Measurements from ENCODE around the gene ZDHHC12. TPM values are rescaled to one million over a fixed set of nuclear protein-coding genes. Genes with fewer than 3 reads are reported as not detected.
A peak's percentile ranks its signal among the peaks of the same experiment; 100 is the strongest.

The ZDHHC12 gene
- total RNA-seq, 2 donors from 2014 or later: 69.9 to 129 TPM

DNA sequence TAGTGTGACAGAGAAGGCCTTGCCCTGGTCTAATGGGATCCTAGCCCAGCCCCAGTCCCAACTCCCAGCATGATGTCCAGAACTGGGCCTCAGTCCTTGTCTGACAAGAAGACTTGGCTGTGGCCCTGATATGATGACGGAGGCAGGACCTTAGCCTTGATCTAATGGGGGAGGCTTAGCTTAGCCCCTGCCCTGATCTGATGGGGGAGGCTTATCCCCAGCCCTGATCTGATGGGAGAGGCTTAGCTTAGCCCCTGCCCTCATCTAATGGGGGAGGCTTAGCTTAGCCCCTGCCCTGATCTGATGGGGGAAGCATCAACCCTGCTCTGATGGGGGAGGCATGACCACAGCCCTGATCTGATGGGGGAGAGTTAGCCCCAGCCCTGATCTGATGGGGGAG lies 17.9 kb downstream of the ZDHHC12 start:
- intact Hi-C loops (cut with DNase I): no loop called here
- Histone ChIP-seq H3K4me3 (no peak overlapping the region), H3K27me3 (no peaks in the 10 kb centered on the region), H3K9me3 (no peaks in the 10 kb centered on the region), H3K4me1 (no peaks in the 10 kb centered on the region), H3K27ac (no peak overlapping the region), H3K36me3 (no peaks in the 10 kb centered on the region), H3K9ac (ENCODE audit: low read depth in 2 of 2, low read length in 2 of 2) (no peak overlapping the region)
- TF ChIP-seq, protein P1, sequence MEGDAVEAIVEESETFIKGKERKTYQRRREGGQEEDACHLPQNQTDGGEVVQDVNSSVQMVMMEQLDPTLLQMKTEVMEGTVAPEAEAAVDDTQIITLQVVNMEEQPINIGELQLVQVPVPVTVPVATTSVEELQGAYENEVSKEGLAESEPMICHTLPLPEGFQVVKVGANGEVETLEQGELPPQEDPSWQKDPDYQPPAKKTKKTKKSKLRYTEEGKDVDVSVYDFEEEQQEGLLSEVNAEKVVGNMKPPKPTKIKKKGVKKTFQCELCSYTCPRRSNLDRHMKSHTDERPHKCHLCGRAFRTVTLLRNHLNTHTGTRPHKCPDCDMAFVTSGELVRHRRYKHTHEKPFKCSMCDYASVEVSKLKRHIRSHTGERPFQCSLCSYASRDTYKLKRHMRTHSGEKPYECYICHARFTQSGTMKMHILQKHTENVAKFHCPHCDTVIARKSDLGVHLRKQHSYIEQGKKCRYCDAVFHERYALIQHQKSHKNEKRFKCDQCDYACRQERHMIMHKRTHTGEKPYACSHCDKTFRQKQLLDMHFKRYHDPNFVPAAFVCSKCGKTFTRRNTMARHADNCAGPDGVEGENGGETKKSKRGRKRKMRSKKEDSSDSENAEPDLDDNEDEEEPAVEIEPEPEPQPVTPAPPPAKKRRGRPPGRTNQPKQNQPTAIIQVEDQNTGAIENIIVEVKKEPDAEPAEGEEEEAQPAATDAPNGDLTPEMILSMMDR (IDR thresholded peaks at IDR 0.05): no peak
- DNase-seq: no peak

DNA sequence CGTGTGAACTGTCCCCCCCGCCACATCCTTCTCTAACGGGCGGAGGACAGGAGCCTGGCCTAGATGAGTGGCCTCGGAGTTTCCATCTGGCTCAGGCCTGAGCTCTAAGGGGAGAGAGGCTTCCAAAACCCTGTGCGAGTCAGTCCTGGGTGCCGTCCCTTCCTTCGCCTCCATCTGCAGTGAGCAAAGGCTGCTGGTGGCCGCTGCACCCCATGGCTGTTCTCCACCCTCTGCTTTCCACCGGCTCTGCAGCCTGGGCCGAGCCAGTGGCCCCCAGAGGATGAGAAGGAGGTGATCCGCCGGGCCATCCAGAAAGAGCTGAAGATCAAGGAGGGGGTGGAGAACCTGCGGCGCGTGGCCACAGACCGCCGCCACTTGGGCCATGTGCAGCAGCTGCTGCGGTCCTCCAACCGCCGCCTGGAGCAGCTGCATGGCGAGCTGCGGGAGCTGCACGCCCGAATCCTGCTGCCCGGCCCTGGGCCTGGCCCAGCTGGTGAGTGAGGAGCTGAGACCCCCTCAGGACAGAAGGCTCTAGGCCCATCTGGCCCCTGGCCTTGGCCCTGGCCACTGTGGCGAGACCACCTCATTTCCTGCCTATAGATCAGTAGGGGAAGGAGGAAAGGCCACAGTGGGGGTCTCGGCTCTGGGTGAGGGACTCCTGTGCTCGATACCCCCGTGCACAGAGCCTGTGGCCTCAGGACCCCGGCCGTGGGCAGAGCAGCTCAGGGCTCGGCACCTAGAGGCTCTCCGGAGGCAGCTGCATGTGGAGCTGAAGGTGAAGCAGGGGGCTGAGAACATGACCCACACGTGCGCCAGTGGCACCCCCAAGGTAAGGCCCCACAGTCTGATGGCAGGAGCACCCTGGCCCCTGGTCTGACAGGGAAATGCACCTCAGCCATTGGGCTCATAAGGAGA lies 18.6 kb downstream of the ZDHHC12 start:
- intact Hi-C loops (cut with DNase I): no loop called here
- Histone ChIP-seq H3K36me3 (no peaks in the 10 kb centered on the region), H3K9me3 (no peaks in the 10 kb centered on the region), H3K27me3 (no peaks in the 10 kb centered on the region), H3K4me1 (no peaks in the 10 kb centered on the region), H3K27ac (no peak overlapping the region), H3K9ac (ENCODE audit: low read depth in 2 of 2, low read length in 2 of 2) (no peak overlapping the region), H3K4me3 (no peak overlapping the region)
- DNase-seq: no peak
- TF ChIP-seq, protein P1 (IDR thresholded peaks at IDR 0.05): no peak

DNA sequence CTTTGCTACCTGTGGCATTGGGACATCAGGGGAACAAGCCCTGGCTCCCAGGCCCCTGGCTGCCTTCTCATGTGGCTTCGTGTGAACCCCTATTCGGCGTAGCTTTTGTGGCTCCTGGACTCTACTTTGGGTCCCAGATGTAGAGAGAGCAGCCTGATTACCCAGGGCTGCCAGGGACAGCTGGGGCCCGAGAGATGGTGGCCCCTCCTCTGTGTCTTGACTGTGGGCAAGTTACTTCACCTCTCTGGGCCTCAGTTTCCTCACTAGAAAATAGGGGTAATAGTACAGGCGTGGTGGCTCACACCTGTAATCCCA lies 19.6 kb downstream of the ZDHHC12 start:
- TF ChIP-seq, protein P1 (IDR thresholded peaks at IDR 0.05): no peak
- peak overlapping the region in 1 of 2 donors; percentile 18 for H3K9ac ChIP-seq (ENCODE audit: low read depth in 2 of 2, low read length in 2 of 2)
- no peak overlapping the region for H3K27ac ChIP-seq
- no peaks in the 10 kb centered on the region for H3K9me3 ChIP-seq
- no peaks in the 10 kb centered on the region for H3K4me1 ChIP-seq
- no peaks in the 10 kb centered on the region for H3K27me3 ChIP-seq
- no peaks in the 10 kb centered on the region for H3K36me3 ChIP-seq
- no peak for DNase-seq
- no peak overlapping the region for H3K4me3 ChIP-seq
- intact Hi-C loops (cut with DNase I): no loop called here

DNA sequence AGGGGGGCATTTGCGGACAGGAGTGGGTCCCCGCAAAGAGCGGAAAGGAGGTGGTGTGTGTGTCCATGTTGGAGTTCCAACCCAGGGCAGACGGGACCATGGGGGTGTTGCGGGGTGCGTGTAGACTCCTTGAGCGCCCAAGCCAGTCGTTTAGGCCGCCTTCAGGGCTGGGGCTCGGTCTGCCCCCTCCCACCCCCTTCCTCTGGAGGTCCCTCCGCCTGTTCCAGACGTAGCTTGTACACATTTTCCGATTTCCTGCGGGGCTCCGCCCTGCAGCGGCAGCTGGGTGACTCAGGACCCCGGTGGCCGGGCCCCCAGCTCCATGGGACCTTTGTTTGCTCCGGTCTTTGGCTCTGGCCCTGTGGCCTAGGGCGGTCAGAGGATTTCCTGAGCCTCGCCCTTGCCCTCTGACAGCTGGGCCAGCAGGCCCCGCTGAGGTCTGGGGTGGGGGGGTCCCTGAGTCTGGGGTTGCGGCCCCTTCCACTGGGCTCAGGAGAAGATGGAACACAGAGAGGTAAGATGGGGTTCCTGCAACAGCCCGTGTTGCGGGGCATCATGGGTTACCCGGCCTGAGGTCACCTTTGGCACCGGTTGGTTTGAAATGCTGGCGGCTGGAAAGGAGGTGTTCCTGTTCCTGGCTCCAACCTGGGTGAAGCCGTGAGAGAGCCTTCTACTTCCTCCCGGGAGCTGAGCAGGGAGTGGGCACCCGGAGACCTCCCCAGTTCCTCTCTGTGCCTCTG lies 20.1 kb downstream of the ZDHHC12 start:
- Histone ChIP-seq H3K9me3 (no peaks in the 10 kb centered on the region), H3K36me3 (no peaks in the 10 kb centered on the region), H3K27me3 (no peaks in the 10 kb centered on the region), H3K9ac (ENCODE audit: low read depth in 2 of 2, low read length in 2 of 2) (peak overlapping the region in 1 of 2 donors; percentile 18), H3K4me1 (no peaks in the 10 kb centered on the region), H3K27ac (no peak overlapping the region), H3K4me3 (peak overlapping the region; percentile 80)
- no peak for DNase-seq
- TF ChIP-seq, protein P1 (IDR thresholded peaks at IDR 0.05): no peak
- intact Hi-C loops (cut with DNase I): no loop called here

DNA sequence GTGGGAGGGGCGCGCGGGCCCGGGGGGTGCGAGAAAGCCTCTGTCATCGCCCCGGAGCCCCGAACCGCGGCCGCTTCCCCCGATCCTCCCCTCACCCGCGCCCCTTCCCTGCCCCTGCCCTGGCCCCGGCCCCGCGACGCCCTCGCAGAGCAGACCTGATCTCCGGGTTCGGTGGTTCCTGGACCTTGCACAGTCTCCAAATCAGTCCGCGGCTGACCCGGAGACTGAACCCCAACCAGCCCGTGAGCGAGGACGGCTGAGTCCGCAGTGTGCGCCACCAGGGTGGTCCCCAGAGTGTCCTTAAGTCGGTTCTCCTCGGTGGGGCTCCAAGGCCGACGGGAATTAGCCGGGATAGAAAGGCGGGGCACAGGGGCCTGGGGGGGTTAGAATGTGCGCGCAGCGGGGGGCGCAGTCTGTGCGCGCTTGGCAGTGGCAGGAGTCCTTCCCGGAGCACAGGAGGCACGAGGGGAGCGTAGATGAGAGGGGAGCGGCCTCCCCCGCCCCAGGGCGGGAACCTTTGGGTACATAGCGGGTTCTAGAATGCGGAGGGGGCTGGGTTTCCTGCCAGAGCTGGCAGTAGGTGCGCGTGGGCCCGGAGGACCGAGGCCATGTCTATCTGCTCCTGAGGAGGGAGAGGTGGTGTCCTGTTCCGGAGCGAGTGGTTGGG lies 20.8 kb downstream of the ZDHHC12 start:
- H3K4me3 ChIP-seq: peak overlapping the region; percentile 80
- no peak overlapping the region for H3K27ac ChIP-seq
- intact Hi-C loops (cut with DNase I): no loop called here
- TF ChIP-seq, protein P1 (IDR thresholded peaks at IDR 0.05): no peak
- no peaks in the 10 kb centered on the region for H3K36me3 ChIP-seq
- H3K27me3 ChIP-seq: no peaks in the 10 kb centered on the region
- H3K9ac ChIP-seq (ENCODE audit: low read depth in 2 of 2, low read length in 2 of 2): peak overlapping the region; percentile 63 to 78
- no peaks in the 10 kb centered on the region for H3K9me3 ChIP-seq
- no peaks in the 10 kb centered on the region for H3K4me1 ChIP-seq
- DNase-seq: no peak
